ENCODE measurements around the gene TMEM54.

The TMEM54 gene

GRCh38 chr1:32888134-32888533, 13.1 kb downstream of the TMEM54 start:
- no peak for DNase-seq
- Mint-ChIP-seq H3K9me3 (peaks cover 4% of the 10 kb centered on the region), H3K4me1 (peaks cover 27% of the 10 kb centered on the region), H3K27me3 (ENCODE audit: low read depth, poor library complexity) (peaks cover 84% of the 10 kb centered on the region), H3K27ac (no peak overlapping the region), H3K4me3 (no peak overlapping the region), H3K36me3 (ENCODE audit: low read depth) (no peaks in the 10 kb centered on the region)
- no peak for TF ChIP-seq CTCF (IDR thresholded peaks at IDR 0.05)

GRCh38 chr1:32887623-32888022, 13.6 kb downstream of the TMEM54 start:
- DNase-seq: no peak
- Mint-ChIP-seq H3K4me3 (no peak overlapping the region), H3K27me3 (ENCODE audit: low read depth, poor library complexity) (peaks cover 81% of the 10 kb centered on the region), H3K4me1 (peaks cover 26% of the 10 kb centered on the region), H3K36me3 (ENCODE audit: low read depth) (no peaks in the 10 kb centered on the region), H3K27ac (no peak overlapping the region), H3K9me3 (peaks cover 4% of the 10 kb centered on the region)
- TF ChIP-seq CTCF (IDR thresholded peaks at IDR 0.05): no peak

GRCh38 chr1:32886828-32887414, 14.3 kb downstream of the TMEM54 start:
- Mint-ChIP-seq H3K4me3 (no peak overlapping the region), H3K27me3 (ENCODE audit: low read depth, poor library complexity) (peaks cover 74% of the 10 kb centered on the region), H3K4me1 (peaks cover 21% of the 10 kb centered on the region), H3K9me3 (no peaks in the 10 kb centered on the region), H3K27ac (no peak overlapping the region), H3K36me3 (ENCODE audit: low read depth) (no peaks in the 10 kb centered on the region)
- no peak for DNase-seq
- no peak for TF ChIP-seq CTCF (IDR thresholded peaks at IDR 0.05)

GRCh38 chr1:32886004-32886827, 15.0 kb downstream of the TMEM54 start, which contains the start of gene HPCA:
Gene HPCA, plus strand, starts transcription at chr1:32886491. Its CDS starts 2,408 bp downstream, at chr1:32888899.
- TF ChIP-seq CTCF (IDR thresholded peaks at IDR 0.05): peak; percentile 69
- peaks cover 67% of the 10 kb centered on the region for H3K27me3 Mint-ChIP-seq (ENCODE audit: low read depth, poor library complexity)
- H3K4me1 Mint-ChIP-seq: peaks cover 23% of the 10 kb centered on the region
- no peaks in the 10 kb centered on the region for H3K9me3 Mint-ChIP-seq
- H3K4me3 Mint-ChIP-seq: peak within 1 kb of the TSS; percentile 70
- H3K27ac Mint-ChIP-seq: no peak within 1 kb of the TSS
- peak; percentile 98 for DNase-seq
- no peaks in the 10 kb centered on the region for H3K36me3 Mint-ChIP-seq (ENCODE audit: low read depth)

GRCh38 chr1:32885676-32886003, 15.5 kb downstream of the TMEM54 start:
- H3K27ac Mint-ChIP-seq: no peak overlapping the region
- no peak for DNase-seq
- no peaks in the 10 kb centered on the region for H3K36me3 Mint-ChIP-seq (ENCODE audit: low read depth)
- H3K4me3 Mint-ChIP-seq: peak overlapping the region; percentile 70
- H3K9me3 Mint-ChIP-seq: no peaks in the 10 kb centered on the region
- H3K4me1 Mint-ChIP-seq: peaks cover 26% of the 10 kb centered on the region
- peaks cover 61% of the 10 kb centered on the region for H3K27me3 Mint-ChIP-seq (ENCODE audit: low read depth, poor library complexity)
- no peak for TF ChIP-seq CTCF (IDR thresholded peaks at IDR 0.05)
